Astrocyte (in vitro differentiated cells and primary cell): Measurements from ENCODE around the gene GZMM. TPM values are rescaled to one million over a fixed set of nuclear protein-coding genes. Genes with fewer than 3 reads are reported as not detected.

ENCODE experiments used
- DNase-seq: peaks from one replicate; pipeline ENCODE4 v3.0.0-alpha.2; 2010; ENCODE audit warnings: low read depth
- FAIRE-seq: peaks from 2 replicates; lab custom pipeline; 2011; peaks lifted over from hg19 to GRCh38; lab: Jason Lieb, UNC
- H2AFZ ChIP-seq: 2 replicates; pipeline ENCODE4 v1.6.0; 2012; ENCODE audit warnings: low read depth, low read length, inconsistent platforms
- H3K27ac ChIP-seq: 2 replicates; pipeline ENCODE4 v1.5.1; 2011; ENCODE audit warnings: low read depth, low read length, inconsistent platforms
- H3K27me3 ChIP-seq: 2 replicates; pipeline ENCODE4 v1.6.0; 2011; ENCODE audit warnings: low read length, inconsistent platforms; ENCODE audit not compliant: insufficient read depth
- H3K36me3 ChIP-seq: 2 replicates; pipeline ENCODE4 v1.5.1; 2011; ENCODE audit warnings: low read length, inconsistent platforms; ENCODE audit not compliant: insufficient read depth
- H3K4me1 ChIP-seq: 2 replicates; pipeline ENCODE4 v1.5.1; 2011; ENCODE audit warnings: low read length, inconsistent platforms; ENCODE audit not compliant: insufficient read depth
- H3K4me2 ChIP-seq: 2 replicates; pipeline ENCODE4 v1.6.0; 2012; ENCODE audit warnings: low read length, inconsistent platforms
- H3K4me3 ChIP-seq: 2 replicates; pipeline ENCODE4 v1.5.1; 2011; ENCODE audit warnings: low read depth, mild to moderate bottlenecking, low read length, inconsistent platforms; ENCODE audit not compliant: insufficient read depth
- H3K79me2 ChIP-seq: 2 replicates; pipeline ENCODE4 v1.6.0; 2012; ENCODE audit warnings: mild to moderate bottlenecking, low read length, inconsistent platforms; ENCODE audit not compliant: insufficient read depth
- H3K9ac ChIP-seq: 2 replicates; pipeline ENCODE4 v1.6.0; 2012; ENCODE audit warnings: mild to moderate bottlenecking, low read length, inconsistent platforms
- H3K9me3 ChIP-seq: 2 replicates; pipeline ENCODE4 v1.5.1; 2012; ENCODE audit warnings: low read depth, mild to moderate bottlenecking, low read length, inconsistent platforms; ENCODE audit not compliant: insufficient read depth
- H4K20me1 ChIP-seq: 2 replicates; pipeline ENCODE4 v1.6.0; 2012; ENCODE audit warnings: low read length, inconsistent platforms; ENCODE audit not compliant: insufficient read depth
- H3K27ac Mint-ChIP-seq: one replicate; pipeline ENCODE4 v1.8.0; 2021; ENCODE audit warnings: mild to moderate bottlenecking, mixed read lengths; ENCODE audit not compliant: unreplicated experiment
- H3K27me3 Mint-ChIP-seq: one replicate; pipeline ENCODE4 v1.8.0; 2021; ENCODE audit warnings: low read depth, mixed read lengths; ENCODE audit not compliant: unreplicated experiment
- H3K36me3 Mint-ChIP-seq: one replicate; pipeline ENCODE4 v1.8.0; 2021; ENCODE audit warnings: low read depth, mixed read lengths; ENCODE audit not compliant: unreplicated experiment
- H3K4me1 Mint-ChIP-seq: one replicate; pipeline ENCODE4 v1.8.0; 2021; ENCODE audit warnings: low read depth, mixed read lengths; ENCODE audit not compliant: unreplicated experiment
- H3K4me3 Mint-ChIP-seq: one replicate; pipeline ENCODE4 v1.8.0; 2021; ENCODE audit warnings: mild to moderate bottlenecking, moderate library complexity, mixed read lengths; ENCODE audit not compliant: unreplicated experiment
- H3K9me3 Mint-ChIP-seq: one replicate; pipeline ENCODE4 v1.8.0; 2021; ENCODE audit warnings: mild to moderate bottlenecking, mixed read lengths; ENCODE audit not compliant: unreplicated experiment
- CTCF ChIP-seq: IDR thresholded peaks from 2 replicates; pipeline ENCODE4 v1.5.1; 2011; ENCODE audit warnings: low read depth, mild to moderate bottlenecking, inconsistent platforms, low read length, moderate library complexity; ENCODE audit not compliant: insufficient read depth
- EZH2 ChIP-seq: IDR thresholded peaks from 2 replicates; pipeline ENCODE4 v1.6.1; 2012; ENCODE audit warnings: mild to moderate bottlenecking, low read length, inconsistent platforms; ENCODE audit not compliant: insufficient read depth
- total RNA-seq: library from RNA; stranded (reverse); gene quantifications from 2 replicates; pipeline ENCODE4 v1.2.1, GENCODE V29; 2021

GZMM gene
- total RNA-seq, 1 donor from 2014 or later, result 0.70 TPM

GRCh38 chr19:535017-535835, 8.6 kb upstream of the GZMM start:
- H3K4me2 ChIP-seq, result peak overlapping the region; percentile 22
- FAIRE-seq (no peak), DNase-seq (no peak)
- Mint-ChIP-seq H3K4me3 (peak overlapping the region; percentile 64), H3K4me1 (peaks cover 11% of the 10 kb centered on the region), H3K9me3 (no peaks in the 10 kb centered on the region), H3K36me3 (peaks cover 3% of the 10 kb centered on the region), H3K27ac (no peak overlapping the region), H3K27me3 (no peaks in the 10 kb centered on the region)
- no peaks in the 10 kb centered on the region for H3K36me3 ChIP-seq
- TF ChIP-seq EZH2 (no peak), CTCF (no peak)
- peaks cover 73% of the 10 kb centered on the region for H4K20me1 ChIP-seq
- peaks cover 66% of the 10 kb centered on the region for H3K79me2 ChIP-seq
- H3K9me3 ChIP-seq, result no peaks in the 10 kb centered on the region
- no peak overlapping the region for H2AFZ ChIP-seq
- no peak overlapping the region for H3K4me3 ChIP-seq
- peaks cover 28% of the 10 kb centered on the region for H3K4me1 ChIP-seq
- no peaks in the 10 kb centered on the region for H3K27me3 ChIP-seq
- peak overlapping the region; percentile 2 for H3K9ac ChIP-seq
- H3K27ac ChIP-seq, result no peak overlapping the region

- no peaks in the 10 kb centered on the region for H3K9me3 Mint-ChIP-seq
- peaks cover 11% of the 10 kb centered on the region for H3K4me1 Mint-ChIP-seq
- Histone ChIP-seq H2AFZ (no peak overlapping the region), H3K4me1 (peaks cover 25% of the 10 kb centered on the region), H3K9ac (no peak overlapping the region), H4K20me1 (peaks cover 76% of the 10 kb centered on the region), H3K36me3 (no peaks in the 10 kb centered on the region), H3K4me2 (no peak overlapping the region), H3K4me3 (no peak overlapping the region), H3K27me3 (no peaks in the 10 kb centered on the region), H3K79me2 (peaks cover 66% of the 10 kb centered on the region), H3K27ac (no peak overlapping the region), H3K9me3 (no peaks in the 10 kb centered on the region)
- H3K27me3 Mint-ChIP-seq, result no peaks in the 10 kb centered on the region
- no peak overlapping the region for H3K4me3 Mint-ChIP-seq
- FAIRE-seq (no peak), DNase-seq (no peak)
- peaks cover 3% of the 10 kb centered on the region for H3K36me3 Mint-ChIP-seq
- TF ChIP-seq CTCF, result no peak
- TF ChIP-seq EZH2, result no peak
- no peak overlapping the region for H3K27ac Mint-ChIP-seq
Measured at GRCh38 chr19:536031-536880, 7.6 kb upstream of the GZMM start.
